Measurements from ENCODE around the gene PDGFRA.

GRCh38 chr4:54276641-54277430 lies 47.7 kb downstream of the PDGFRA start:
- TF ChIP-seq POLR2A (IDR thresholded peaks at IDR 0.05; ENCODE audit: low read length) = no peak
- no peak for TF ChIP-seq GATA1 (IDR thresholded peaks at IDR 0.05; ENCODE audit: low read depth, low read length)

All from erythroblast (primary cell).